Psoas muscle (tissue), 8 donors: ENCODE results near the gene ZC3H12C. TPM values are rescaled to one million over a fixed set of nuclear protein-coding genes. Genes with fewer than 3 reads are reported as not detected.
A peak's percentile ranks its signal among the peaks of the same experiment; 100 is the strongest.

Source experiments
- ATAC-seq, 4 donors: fragments of 200-7000 bp; cut with Tn5 transposase; one replicate each; pipeline ENCODE4 v1.9.1; 2020; ENCODE audit warnings: moderate library complexity in 3 of 4, mild to moderate bottlenecking in 2 of 4
- DNase-seq, 2 donors: peaks; one replicate each; pipeline ENCODE4 v3.0.0-alpha.2; 2020
- H3K27ac ChIP-seq: fragments of 200-600 bp; one replicate; pipeline ENCODE4 v1.8.0; 2022
- H3K27me3 ChIP-seq, 3 donors: fragments of 200-600 bp in 1 of 3; one replicate each; pipeline versions ENCODE4 v1.6.1 to v1.8.0; 2013 to 2022; ENCODE audit warnings: low read length in 2 of 3, mild to moderate bottlenecking in 2 of 3, moderate library complexity in 1 of 3; ENCODE audit not compliant: insufficient read depth in 3 of 3
- H3K36me3 ChIP-seq, 2 donors: fragments of 200-600 bp in 1 of 2; one replicate each; pipeline versions ENCODE4 v1.6.1 to v1.8.0; 2013 to 2022; ENCODE audit warnings: low read depth in 1 of 2, mild to moderate bottlenecking in 1 of 2, moderate library complexity in 1 of 2; ENCODE audit not compliant: insufficient read depth in 1 of 2
- H3K4me1 ChIP-seq: fragments of 200-600 bp; one replicate; pipeline ENCODE4 v1.8.0; 2022
- H3K4me3 ChIP-seq: fragments of 200-600 bp; one replicate; pipeline ENCODE4 v1.8.0; 2022; ENCODE audit warnings: mild to moderate bottlenecking
- H3K9me3 ChIP-seq: fragments of 200-600 bp; one replicate; pipeline ENCODE4 v1.8.0; 2022
- WGBS, 3 donors: extraction: QIAGEN DNeasy Blood & Tissue Kit; methylation state at CpG; one replicate each; pipeline versions ENCODE4 v1.1.6 to v1.1.7; 2013; 5-methylcytosine and 5-hydroxymethylcytosine counted together
- intact Hi-C, 2 donors: fragments of 100-400 bp; cut with DNase I; formaldehyde crosslinking; loops; one replicate each; pipeline versions ENCODE4 v1.11.0 to v1.14.2; 2022
- long read RNA-seq, 2 donors: library from polyadenylated mRNA; unstranded; transcript quantifications; one replicate each; pipeline ENCODE4 v2.0.0, GENCODE V29; 2021
- polyA plus RNA-seq, 3 donors: library from polyadenylated mRNA; stranded (reverse); fragments of 200-250 nt; gene quantifications; one replicate each; pipeline ENCODE4 v1.2.3, GENCODE V29; 2013
- total RNA-seq, 4 donors: library from RNA; stranded (reverse); fragmentation: NEBNext Ultra II Directional in 2 of 4; extraction: Animal tissue kit (Norgen Biotek cat#: 25700) in 2 of 4; gene quantifications; one replicate each; pipeline versions ENCODE4 v1.2.1 to v1.2.4, GENCODE V29; 2021 to 2023
- TF ChIP-seq, protein P1 (sequence below): fragments of 200-600 bp; IDR thresholded peaks from one replicate; pipeline ENCODE4 v1.8.0; 2022; ENCODE audit warnings: antibody characterized with exemption
- donor health status: healthy with polysubstance abuse.
- donor health status: DM: no; HTN: no; CAD: no; lungs with moderate emphysema.
- donor health status: Bipolar disorder and iron deficiency.
- donor health status: healthy.
- donor health status: DM: yes; HTN: yes; CAD: no.
- donor health status: DM: no; HTN: no; CAD: no.
- donor health status: DM: no; HTN: no; CAD: no.
- donor health status: DM: yes; HTN: yes; CAD: no.

ZC3H12C gene
- total RNA-seq (10 to 100 TPM; 17.5 to 27.4 (median 20.7) TPM), polyA plus RNA-seq (1 to 10 TPM; 2.3 to 10.0 (median 2.5) TPM)
- long read RNA-seq, donor 1, partial matches to known transcripts, result 0 of 3 reads
- long read RNA-seq, donor 1, other reads (novel, unspliced or antisense), result 3 of 3 reads
- long read RNA-seq, donor 2, full-length matches to known transcripts, result 2 of 9 reads
- long read RNA-seq, donor 2, partial matches to known transcripts, result 0 of 9 reads
- long read RNA-seq, donor 2, other reads (novel, unspliced or antisense), result 7 of 9 reads

DNA sequence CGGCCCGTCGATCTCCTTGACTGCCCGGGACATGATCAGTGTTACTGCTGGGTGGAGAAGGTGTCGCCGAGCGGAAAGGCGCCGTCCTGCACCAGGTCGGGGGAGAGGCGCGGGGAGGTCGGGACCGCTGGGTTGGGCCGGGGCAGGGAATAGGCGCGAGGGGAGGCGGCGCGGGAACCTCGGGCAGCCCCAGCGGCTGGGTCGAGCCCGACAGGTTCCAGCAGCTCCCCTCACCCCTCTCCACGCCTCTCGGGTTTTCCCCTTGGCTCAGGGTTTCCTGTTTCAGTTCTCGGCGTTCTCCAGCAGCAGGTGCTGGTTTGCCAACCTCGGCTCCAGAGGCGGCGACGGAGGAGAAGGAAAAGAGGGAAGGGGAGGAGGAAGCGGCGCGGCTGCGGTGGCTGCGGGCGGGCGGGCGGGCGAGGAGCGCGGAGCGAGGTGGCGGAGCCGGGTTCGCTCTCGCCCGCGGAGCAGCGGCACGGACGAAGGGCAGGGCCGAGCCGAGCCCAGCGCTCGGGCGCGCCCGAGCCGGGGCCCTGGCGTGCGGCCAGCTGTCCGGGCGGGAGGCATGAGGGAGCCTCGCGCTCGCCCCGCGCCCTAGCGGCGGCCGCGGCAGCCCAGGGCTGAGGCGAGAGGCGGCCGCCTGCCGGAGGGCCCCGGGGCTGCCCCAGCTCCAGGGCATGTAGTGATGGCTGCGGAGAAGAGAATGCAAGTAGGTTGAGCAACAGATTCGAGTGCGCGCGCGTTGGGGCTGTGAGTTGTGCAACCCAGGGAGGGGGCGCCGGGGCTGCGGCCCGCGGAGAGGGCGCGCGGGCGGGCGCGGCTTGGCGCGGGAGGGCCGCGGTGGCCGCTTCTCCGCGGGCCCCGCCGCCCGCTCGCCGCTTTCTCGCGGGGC lies at the start of gene ZC3H12C:
TSS of gene ZC3H12C (plus strand) at position 878 of the 892 bp plus-strand sequence. CDS start 20 bp downstream, outside the sequence.
- 0 to 1% (median 0%) methylated on average over 60 to 110 of the region's 110 CpGs for WGBS, 3 donors

DNA sequence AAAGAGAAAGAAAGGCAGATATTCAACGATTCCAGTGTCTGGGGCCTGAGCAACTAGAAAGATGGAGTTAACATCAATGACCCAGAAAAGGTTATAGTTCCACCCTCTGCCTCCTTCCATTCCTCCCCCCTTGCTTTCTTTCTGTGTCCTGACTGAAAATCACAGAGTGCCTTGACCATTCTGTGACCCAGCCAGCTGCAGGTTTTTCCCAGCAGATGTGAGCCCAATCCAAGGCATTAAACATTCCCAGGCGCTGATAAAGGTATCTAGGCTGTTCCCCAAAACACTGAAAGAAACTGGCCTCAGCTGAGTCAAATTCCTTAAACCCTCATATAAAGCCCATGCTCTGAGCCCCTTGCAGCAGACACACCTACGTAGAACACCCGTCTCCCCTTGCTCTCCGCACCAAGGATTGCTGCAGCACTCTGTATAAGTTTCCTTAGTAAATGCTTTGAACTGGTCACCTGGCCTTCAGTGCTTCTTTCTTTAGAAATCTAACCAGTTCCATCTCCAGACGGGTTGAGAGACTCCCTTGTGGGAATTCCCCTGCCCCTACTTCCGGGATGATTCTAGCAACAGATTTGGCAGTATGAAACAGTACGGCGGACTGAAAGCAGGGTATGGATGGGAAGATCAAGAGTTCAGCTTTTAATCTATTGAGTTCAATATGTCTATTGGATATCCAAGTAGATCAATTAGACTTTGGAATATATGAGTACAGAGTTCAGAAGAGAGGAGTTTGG lies 48.8 kb upstream of the ZC3H12C start:
- DNase-seq (no peak), ATAC-seq (no peak)
- WGBS, 3 donors, result 80 to 81% (median 81%) methylated on average over 9 of the region's 9 CpGs
- no peaks in the 10 kb centered on the region for H3K9me3 ChIP-seq
- H3K27ac ChIP-seq, result no peak overlapping the region
- intact Hi-C loops, result no loop called here
- H3K27me3 ChIP-seq, result no peaks in the 10 kb centered on the region
- H3K36me3 ChIP-seq, result no peaks in the 10 kb centered on the region
- H3K4me1 ChIP-seq, result no peaks in the 10 kb centered on the region
- TF ChIP-seq, protein P1, sequence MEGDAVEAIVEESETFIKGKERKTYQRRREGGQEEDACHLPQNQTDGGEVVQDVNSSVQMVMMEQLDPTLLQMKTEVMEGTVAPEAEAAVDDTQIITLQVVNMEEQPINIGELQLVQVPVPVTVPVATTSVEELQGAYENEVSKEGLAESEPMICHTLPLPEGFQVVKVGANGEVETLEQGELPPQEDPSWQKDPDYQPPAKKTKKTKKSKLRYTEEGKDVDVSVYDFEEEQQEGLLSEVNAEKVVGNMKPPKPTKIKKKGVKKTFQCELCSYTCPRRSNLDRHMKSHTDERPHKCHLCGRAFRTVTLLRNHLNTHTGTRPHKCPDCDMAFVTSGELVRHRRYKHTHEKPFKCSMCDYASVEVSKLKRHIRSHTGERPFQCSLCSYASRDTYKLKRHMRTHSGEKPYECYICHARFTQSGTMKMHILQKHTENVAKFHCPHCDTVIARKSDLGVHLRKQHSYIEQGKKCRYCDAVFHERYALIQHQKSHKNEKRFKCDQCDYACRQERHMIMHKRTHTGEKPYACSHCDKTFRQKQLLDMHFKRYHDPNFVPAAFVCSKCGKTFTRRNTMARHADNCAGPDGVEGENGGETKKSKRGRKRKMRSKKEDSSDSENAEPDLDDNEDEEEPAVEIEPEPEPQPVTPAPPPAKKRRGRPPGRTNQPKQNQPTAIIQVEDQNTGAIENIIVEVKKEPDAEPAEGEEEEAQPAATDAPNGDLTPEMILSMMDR, result no peak
- no peak overlapping the region for H3K4me3 ChIP-seq

More for the DNA sequence above, at the start of gene ZC3H12C:
- peak within 1 kb of the TSS; percentile 95 for H3K27ac ChIP-seq
- TF ChIP-seq, protein P1, result peak; percentile 55
- no peaks in the 10 kb centered on the region for H3K27me3 ChIP-seq
- H3K4me1 ChIP-seq, result peaks cover 30% of the 10 kb centered on the region
- DNase-seq (peak; percentile 89 to 92), ATAC-seq (peak; percentile 87 to 90 (median 88))
- H3K9me3 ChIP-seq, result no peaks in the 10 kb centered on the region
- peak within 1 kb of the TSS; percentile 82 for H3K4me3 ChIP-seq
- H3K36me3 ChIP-seq, result no peaks in the 10 kb centered on the region
- intact Hi-C loops, result loop anchor here (5.0 to 10.0 kb wide), 2 partner anchors 88 to 145 kb away; no protein-coding TSS in a partner anchor

DNA sequence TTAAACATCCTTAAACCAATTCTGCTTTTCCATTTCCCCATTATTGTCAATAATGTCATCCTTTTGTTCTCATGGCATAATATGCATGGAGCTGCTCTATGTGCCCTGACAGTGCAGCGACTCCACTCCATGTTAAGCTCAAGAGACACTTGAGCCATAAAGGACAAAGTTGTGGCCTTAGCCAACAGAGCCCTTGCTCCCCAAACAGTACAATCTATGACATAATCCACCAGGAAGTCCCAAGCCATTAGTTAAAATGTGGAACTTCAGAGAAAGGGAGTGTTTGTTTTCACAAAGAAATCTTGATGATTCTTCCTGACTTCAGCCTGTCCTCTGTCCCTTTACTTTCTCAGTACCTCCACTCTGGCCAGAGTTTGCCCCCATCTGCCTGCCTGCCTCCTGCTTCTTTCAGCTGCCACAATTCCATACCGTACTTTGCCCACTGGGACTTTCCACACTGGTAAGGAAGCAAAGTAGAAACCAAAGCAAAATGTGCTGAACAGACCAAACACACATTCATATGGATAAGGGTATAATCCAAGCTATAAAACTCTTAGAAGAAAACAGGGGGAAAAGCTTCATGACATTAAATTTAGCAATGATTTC lies 46.3 kb upstream of the ZC3H12C start:
- H3K27ac ChIP-seq, result no peak overlapping the region
- TF ChIP-seq, protein P1, result no peak
- no peak for DNase-seq
- ATAC-seq, result no peak
- no peaks in the 10 kb centered on the region for H3K9me3 ChIP-seq
- intact Hi-C loops, result no loop called here
- 76 to 81% (median 79%) methylated on average over 2 of the region's 2 CpGs for WGBS, 3 donors
- H3K4me3 ChIP-seq, result no peak overlapping the region
- no peaks in the 10 kb centered on the region for H3K4me1 ChIP-seq
- H3K36me3 ChIP-seq, result no peaks in the 10 kb centered on the region
- no peaks in the 10 kb centered on the region for H3K27me3 ChIP-seq

DNA sequence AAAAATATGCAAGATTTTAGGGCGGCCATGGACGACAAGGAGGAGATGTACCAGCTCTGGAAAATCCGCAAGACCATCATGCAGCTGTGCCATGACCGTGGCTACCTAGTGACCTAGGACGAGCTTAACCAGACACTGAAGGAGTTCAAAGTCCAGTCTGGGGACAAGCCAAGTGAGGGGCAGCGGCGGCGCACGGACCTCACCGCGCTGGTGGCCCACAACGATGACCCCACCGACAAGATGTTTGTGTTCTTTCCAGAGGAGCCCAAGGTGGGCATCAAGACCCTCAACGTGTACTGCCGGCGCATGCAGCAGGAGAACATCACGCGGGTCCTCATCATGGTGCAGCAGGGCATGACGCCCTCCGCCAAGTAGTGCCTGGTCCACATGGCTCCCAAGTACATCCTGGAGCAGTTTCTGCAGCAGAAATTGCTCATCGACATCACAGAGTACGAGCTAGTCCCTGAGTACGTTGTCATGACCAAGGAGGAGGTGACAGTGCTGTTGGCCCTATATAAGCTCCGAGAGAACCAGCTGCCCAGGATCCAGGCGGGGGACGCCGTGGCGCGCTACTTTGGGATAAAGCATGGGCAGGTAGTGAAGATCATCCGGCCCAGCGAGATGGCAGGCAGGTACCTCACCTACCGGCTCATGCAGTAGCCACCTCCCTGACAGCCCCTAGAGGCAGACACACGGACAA lies 43.5 kb upstream of the ZC3H12C start:
- DNase-seq, result no peak
- H3K4me3 ChIP-seq, result no peak overlapping the region
- no peaks in the 10 kb centered on the region for H3K36me3 ChIP-seq
- H3K9me3 ChIP-seq, result peaks cover 13% of the 10 kb centered on the region
- TF ChIP-seq, protein P1, result no peak
- intact Hi-C loops, result no loop called here
- 95 to 98% (median 96%) methylated on average over 28 to 33 of the region's 33 CpGs for WGBS, 3 donors
- ATAC-seq, result no peak
- no peak overlapping the region for H3K27ac ChIP-seq
- no peaks in the 10 kb centered on the region for H3K4me1 ChIP-seq
- H3K27me3 ChIP-seq, result no peaks in the 10 kb centered on the region
